HG03432 (cell line): ENCODE results near the gene LY86.

Experiments used
- ATAC-seq: cut with Tn5 transposase; IDR thresholded peaks from one replicate; pipeline ENCODE4 v1.9.1; 2021; ENCODE audit warnings: mild to moderate bottlenecking, moderate library complexity; ENCODE audit not compliant: unreplicated experiment

Gene LY86

GRCh38 chr6:6619021-6619794, 30.7 kb downstream of the LY86 start:
- no peak for ATAC-seq

DNA sequence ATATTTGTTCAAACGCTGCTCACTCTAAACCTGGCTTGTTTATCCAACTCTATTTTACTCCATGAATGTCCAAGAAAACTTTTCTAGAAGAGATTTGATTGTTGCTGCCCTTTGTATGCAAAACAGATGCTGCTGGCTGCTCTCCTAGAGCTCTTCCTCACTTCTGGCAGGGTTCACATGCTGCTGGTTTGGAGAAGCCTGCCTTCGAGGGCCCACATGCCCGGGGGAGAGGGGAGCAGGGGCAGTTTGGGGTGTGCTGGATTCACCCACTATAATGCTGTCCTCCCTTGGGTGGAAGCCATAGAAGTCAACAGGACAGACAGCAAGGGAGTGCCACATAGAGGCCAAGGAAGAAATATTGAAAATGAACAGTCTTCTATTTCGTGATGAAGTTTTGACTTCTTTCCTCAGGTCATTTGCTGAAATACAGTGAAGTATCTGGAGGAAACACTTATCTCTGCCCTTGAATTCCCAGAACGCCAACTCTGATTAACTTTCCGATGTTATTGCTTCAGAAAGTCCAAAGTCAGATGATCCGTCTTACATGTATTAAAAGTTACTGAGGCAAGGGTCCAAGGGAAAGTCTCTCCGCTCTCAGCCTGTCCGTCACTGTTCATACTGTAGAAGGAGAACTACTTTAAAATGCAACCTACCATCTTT, 32.4 kb downstream of the LY86 start:
- no peak for ATAC-seq

DNA sequence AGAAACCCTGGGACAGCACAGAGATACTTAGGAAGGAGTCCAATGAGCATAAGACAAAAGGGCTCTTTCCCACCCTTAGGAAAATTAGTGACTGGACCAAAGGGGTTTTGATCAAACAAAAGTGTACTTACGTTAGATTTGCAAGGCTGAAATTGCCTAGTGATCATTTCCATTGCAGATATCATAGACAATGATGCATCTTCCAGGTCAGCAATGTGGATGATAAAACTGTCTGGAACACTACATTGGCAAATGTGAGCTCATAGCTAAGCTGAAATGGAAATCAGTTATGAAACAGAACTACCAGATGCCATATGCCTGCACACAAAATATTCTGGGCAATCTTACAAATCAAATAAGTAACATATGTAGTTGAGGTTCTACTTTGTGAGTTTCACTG, 34.0 kb downstream of the LY86 start:
- no peak for ATAC-seq

DNA sequence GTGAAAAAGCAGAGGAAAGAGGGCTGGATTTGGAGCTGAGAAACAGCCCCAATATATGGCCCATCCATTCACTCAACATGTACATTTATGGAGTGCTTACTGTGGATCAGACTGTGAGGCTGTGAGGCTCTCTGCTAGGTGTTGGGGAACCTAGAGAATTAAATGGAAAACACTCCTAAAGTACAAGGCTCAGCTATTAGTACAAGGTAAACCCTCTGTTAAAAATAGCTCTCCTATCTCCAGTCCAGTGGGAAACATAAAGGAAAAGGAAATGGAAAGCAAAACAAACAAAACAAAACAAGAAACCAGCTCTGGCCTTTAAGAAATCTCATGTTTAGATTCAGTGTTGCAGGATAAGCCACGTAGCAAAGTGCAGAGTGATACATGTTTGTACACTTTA, 35.0 kb downstream of the LY86 start:
- ATAC-seq, result no peak

GRCh38 chr6:6624269-6624990, 35.9 kb downstream of the LY86 start:
- no peak for ATAC-seq

- ATAC-seq, result no peak
These were observed 37.7 kb downstream of the LY86 start for GRCh38 chr6:6626187-6626586.

- no peak for ATAC-seq
These were observed 40.9 kb downstream of the LY86 start for GRCh38 chr6:6629402-6629801.

GRCh38 chr6:6631053-6631452, 42.5 kb downstream of the LY86 start:
- no peak for ATAC-seq

DNA sequence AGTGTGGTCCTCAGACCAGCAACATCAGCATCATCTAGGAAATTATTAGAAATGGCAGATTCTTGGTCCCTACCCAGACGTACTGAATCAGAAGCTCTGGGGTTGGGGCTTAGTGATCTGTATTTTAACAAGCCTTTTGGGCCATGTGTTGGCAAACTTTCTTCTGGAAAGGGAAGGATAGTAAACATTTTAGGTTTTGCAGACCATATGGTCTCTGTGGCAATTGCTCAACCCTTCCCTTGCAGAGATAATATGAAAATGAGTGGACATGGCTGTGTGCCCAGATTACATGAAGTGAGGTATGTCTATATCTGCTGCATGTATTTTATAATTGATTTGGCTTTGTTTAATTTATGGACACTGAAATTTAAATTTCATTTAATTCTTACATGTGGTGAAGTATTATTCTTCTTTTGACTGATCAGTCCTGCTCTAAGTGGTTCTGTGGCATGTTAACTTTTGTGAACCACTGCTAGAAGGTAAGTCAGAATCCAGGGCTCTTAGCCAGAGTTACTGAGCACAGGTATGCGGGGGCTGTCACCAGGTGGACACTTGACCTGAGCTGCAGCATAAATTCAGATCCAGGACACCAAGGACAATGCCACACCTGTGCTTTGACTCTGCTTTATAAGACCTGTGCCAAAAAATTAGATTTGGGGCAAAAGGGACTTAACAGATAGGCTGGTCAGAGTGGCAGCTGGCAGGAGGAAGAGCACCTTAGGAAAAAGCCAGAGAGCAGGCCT, 43.2 kb downstream of the LY86 start:
- no peak for ATAC-seq

DNA sequence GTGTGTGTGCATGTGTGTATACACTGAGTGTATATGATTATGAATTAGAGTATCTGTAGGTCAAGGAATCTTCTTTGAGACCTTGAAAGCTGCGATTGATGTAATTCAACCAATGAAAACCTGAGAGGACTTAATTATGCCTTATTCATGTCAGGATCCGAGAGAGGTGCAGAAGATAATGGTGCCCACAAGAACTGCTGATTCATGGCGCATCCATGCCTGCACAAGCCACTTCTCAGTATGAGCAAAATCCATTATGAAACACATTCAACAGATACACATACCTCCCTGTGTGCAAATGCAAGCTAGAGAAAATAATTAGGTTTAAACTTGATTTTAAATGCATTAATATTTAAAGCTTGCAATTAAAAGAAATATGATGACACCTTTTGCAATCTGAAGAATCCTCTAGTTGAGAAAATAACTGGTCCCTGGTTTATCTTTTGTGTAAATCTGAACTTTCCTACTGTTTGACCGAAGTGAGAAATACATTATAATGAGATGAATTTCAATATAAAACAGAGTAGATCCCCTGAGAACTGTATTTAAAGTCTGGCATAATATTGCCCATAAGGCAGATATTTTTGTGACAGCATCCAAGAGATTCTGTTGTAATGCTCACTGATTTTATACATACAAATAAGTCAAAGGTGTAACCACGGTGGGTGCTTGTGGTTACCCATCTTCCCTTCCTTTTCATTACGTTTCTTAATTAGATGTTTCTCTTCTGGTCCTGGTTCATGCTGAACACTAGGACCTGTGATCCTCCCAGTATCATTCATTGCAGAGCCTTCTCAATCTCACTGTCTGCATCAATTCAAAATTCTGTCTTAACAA, 45.6 kb downstream of the LY86 start:
- no peak for ATAC-seq

GRCh38 chr6:6634735-6635075, 46.2 kb downstream of the LY86 start:
- no peak for ATAC-seq

GRCh38 chr6:6635291-6635690, 46.8 kb downstream of the LY86 start:
- no peak for ATAC-seq

- no peak for ATAC-seq
These were observed 47.3 kb downstream of the LY86 start for GRCh38 chr6:6635869-6636268.

DNA sequence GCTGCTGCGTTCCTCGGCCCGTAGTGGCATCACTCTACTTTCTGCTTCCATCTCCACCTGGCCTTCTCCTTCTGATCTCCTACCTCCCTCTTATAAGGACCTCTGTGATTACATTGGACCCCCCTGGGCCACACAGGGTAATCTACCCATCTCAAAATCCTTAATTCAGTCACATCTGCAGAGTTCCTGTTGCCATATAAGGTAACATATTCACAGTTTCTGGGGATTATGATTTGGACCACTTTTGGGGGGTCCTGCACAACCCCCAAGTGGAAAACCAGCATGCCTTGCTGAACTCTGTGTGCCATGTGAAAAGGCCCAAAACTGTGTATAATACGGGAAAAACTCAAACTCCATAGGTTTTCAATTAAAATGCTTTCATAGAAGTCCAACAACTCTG, 51.1 kb downstream of the LY86 start:
- no peak for ATAC-seq

- ATAC-seq, result no peak
These were observed 52.4 kb downstream of the LY86 start for GRCh38 chr6:6640926-6641325.

DNA sequence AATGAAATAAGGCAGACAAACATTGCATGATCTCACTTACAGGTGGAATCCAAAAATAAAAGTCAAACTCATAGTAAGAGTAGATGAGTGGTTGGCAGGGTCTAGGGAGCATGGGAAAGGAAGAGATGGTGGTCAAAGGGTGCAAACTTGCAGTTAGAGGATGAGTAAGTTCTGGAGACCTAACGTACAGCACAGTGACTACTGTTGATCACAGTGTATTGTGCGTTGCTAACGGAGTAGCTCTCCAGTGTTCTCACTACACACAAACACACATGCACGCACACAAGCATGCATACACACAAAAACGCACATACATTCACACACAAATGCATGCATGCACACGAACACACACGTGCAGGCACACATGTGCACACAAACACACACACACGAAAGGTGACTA, 54.9 kb downstream of the LY86 start:
- peak; percentile 83 for ATAC-seq

DNA sequence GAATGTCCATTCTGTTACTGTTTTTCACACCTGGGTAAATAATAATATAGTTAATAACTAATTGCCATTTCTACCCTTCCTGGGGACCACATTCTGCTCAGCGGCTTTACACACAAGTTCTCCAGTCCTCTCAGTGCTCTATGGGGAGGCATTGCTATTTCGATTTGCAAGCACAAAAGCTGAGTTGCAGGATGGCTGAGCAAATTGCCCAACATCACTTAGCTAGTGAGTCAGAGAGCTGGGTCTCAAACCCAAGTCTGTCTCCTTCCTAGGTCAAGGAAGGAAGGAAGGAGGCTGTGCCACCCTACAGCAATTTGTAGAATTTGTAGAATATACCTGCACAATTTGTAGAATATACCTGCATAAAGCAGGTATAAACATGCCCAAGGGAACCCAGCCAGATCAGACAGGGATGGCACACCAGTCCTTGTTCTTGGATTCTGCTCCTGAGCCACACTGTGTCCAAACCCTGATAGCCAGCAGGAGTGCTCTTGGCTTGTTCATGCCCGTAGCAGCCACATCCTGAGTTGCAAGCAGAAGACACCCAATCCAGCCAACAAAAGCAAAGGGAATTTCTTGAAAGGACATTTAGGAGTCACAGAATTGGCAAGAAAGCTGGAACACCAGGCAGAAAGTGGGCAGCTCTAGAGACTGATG, 56.9 kb downstream of the LY86 start:
- no peak for ATAC-seq

- no peak for ATAC-seq
These were observed 57.9 kb downstream of the LY86 start for GRCh38 chr6:6646384-6646783.

DNA sequence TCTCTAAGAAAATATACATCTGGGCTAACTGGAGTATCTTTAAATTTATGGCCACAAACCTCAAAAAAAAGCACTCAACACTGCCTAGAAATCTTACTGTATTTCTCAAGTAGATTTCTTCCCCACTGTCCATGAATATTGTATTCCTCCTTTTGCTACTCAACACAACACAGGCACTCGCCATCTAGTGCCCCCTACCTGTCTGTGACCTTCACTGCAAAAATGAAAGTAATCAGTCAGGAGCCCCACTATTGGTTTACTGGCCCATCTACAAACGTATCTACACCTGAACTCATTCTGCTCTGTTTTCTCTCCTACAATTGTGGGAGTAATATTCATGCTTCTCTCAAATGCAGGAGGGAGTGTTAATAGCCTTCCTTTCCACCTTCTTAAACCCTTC, 58.3 kb downstream of the LY86 start:
- no peak for ATAC-seq
